ENCODE measurements around the gene CASZ1.
A peak's percentile ranks its signal among the peaks of the same experiment; 100 is the strongest.

CASZ1 gene

DNA sequence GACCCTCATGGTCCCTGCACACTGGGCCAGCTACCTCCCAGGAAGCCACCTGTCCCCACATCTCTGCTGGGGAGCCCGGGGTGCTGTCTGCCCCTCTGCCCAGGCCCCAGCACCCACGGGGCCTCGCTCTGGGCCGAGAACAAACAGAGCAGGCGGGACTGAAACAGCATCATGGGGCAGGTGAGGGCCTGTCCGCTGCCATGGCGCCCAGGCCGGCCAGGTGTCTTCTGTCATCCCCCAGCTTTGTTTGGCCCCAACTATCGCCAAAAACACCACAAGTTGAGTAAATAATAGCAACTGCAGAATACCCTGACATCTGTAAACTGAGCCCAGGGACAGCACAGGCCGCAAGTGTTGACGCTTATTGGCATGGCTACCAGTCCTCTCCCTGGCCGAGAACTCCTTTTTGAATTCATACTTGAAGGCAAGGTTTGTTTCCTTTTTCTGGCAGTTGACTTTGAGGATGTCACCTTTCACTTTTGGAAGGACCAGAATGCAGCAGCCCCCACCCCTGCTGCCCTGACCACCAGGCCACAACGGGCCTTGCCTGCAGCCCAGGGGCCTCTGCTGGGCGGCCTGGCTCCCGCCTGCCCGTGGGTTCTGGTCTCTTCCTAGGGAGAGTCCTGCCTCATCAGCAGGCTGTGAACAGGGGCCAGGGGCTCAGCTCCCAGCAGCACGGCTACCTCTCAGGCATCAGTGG lies 152.7 kb downstream of the CASZ1 start:
- no peaks in the 10 kb centered on the region for H3K9me3 ChIP-seq (ENCODE audit: control insufficient read depth, insufficient read depth, low read length)
- no peaks in the 10 kb centered on the region for H3K36me3 ChIP-seq (ENCODE audit: insufficient read depth, low read length)
- no peaks in the 10 kb centered on the region; the same call in 1 of the 2 replicates for H3K4me1 ChIP-seq (ENCODE audit: insufficient read depth, low read length)
- no peak overlapping the region for H3K9ac ChIP-seq (ENCODE audit: low read depth, low read length)

DNA sequence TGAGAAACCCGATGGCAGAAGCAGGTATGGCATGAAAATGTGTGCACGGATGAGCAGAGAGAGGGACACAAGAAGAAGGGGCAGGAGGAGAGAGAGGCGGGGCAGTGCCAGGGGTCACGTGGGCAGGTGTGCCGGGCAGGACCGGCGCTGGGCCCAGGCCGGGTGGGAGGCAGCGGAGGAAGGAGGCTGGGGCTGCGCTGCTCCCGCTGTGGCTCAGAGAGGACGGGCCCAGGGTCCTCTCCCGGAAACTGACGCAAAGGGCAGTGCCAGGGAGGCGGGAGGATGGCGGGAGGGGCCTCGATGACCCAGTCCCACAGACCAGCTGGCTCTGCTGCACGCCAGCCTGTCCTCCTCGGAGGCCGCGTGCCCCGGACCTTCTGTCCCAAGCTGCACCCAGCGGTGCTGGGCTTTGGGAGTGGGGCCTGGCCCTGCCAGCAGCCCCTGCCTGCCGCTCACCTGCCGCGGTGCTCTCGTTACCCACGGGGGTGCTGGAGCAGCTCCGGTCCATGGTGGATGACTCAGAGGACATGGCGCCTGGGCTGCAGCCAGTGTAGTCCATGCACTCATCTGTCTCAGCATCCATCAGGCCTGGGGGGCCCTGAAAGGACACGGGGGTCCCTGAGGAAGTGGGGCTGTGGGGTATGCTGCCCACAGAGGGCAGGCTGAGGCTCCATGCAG lies 153.9 kb downstream of the CASZ1 start:
- Histone ChIP-seq H3K9me3 (ENCODE audit: control insufficient read depth, insufficient read depth, low read length) (no peaks in the 10 kb centered on the region), H3K4me1 (ENCODE audit: insufficient read depth, low read length) (no peaks in the 10 kb centered on the region; the same call in 1 of the 2 replicates), H3K36me3 (ENCODE audit: insufficient read depth, low read length) (no peaks in the 10 kb centered on the region), H3K9ac (ENCODE audit: low read depth, low read length) (no peak overlapping the region)

DNA sequence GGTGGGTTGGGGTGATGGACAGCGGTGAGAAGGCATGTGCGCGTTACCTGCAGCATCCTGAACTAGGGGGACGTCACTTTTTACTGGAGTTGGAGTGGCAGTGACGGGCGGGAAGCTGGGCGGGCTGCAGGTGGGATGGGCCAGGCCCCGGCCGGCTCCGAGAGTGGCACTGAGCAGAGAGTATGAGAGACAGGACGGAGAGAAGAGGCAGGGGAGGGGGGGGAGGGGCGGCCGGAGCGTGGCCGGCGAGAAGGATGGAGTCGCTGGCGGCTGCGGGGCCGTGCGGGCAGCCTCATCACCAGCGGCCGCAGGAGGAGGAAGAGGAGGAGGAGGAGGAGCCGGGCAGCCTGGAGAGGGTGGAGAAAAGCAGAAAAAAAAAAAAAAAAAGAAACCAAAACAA lies 154.5 kb downstream of the CASZ1 start:
- Histone ChIP-seq H3K9me3 (ENCODE audit: control insufficient read depth, insufficient read depth, low read length) (no peaks in the 10 kb centered on the region), H3K4me1 (ENCODE audit: insufficient read depth, low read length) (no peaks in the 10 kb centered on the region; the same call in 1 of the 2 replicates), H3K9ac (ENCODE audit: low read depth, low read length) (no peak overlapping the region), H3K36me3 (ENCODE audit: insufficient read depth, low read length) (no peaks in the 10 kb centered on the region)

DNA sequence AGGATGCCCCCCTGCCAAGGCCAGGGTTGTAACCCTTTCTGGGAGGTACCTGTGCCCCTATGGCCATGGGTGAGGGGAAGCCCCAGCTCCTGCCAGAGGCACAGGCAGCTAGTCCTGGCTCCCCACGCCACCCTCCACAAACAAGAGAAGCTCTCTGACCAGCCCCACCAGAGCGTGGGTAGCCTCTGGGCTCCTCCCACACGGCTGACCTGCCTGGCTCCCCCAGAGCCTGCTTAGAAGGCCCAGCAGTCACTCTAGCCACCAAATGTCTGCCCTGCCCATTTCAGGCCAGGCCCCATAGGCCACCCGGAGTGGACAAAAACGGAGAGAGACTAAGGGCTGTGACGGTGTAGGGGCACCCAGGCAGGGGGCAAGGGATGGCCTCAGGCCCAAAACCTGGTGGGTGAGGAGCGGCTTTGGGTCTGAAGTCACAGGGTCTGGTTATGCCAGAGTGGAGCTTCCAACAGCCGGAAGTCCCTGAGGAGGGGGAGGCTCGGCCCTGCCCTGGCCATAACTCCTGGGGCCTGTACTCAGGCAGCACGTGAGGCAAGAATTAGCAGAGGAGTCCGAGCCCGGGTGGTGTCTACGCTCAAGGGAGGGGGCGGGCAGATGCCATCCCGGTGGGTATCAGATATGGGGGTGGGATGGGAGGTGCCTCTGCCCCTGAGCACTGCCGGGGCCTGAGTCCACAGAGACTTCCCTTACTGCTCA lies 155.4 kb downstream of the CASZ1 start:
- no peaks in the 10 kb centered on the region for H3K36me3 ChIP-seq (ENCODE audit: insufficient read depth, low read length)
- H3K9ac ChIP-seq (ENCODE audit: low read depth, low read length) = no peak overlapping the region
- H3K9me3 ChIP-seq (ENCODE audit: control insufficient read depth, insufficient read depth, low read length) = no peaks in the 10 kb centered on the region
- no peaks in the 10 kb centered on the region; the same call in 1 of the 2 replicates for H3K4me1 ChIP-seq (ENCODE audit: insufficient read depth, low read length)

DNA sequence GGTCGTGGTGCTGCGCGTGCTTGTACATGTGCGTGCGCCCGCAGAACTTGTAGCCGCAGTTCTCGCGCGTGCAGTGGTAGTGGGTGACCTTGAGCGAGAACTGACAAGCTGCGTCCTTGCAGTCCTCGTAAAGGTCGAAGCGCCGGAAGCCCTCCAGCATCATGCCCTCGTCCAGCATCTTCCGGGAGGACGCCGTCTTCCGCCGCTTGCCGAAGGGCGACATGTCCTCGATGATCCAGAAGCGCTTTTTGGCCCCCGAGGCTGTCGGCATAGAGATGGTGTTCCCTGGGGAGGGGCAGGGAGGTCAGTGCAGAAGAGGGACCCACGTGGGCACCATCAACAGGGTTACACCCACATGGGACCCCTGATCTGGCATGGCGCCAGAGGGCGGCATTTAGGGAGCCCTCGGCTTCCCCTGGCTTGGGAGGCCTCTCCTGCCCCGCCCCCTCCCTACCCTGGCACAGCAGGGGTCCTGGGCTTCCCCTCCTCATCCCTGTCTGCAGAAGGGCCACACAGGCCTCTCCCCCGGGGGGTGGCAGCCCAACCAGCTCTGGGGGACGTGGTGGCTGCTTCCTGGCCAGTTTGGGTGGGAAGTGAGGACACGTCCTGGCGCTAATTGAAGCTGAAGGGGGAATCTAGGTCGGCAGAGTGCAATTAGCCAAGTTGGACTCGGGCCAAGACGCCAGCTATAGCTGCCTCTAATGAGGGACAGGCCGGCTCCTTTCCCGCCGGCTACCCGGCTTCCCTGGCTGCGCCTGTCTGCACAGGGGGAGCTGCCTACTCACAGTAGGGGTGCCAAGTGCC lies 156.5 kb downstream of the CASZ1 start:
- Histone ChIP-seq H3K9me3 (ENCODE audit: control insufficient read depth, insufficient read depth, low read length) (no peaks in the 10 kb centered on the region), H3K4me1 (ENCODE audit: insufficient read depth, low read length) (no peaks in the 10 kb centered on the region; the same call in 1 of the 2 replicates), H3K9ac (ENCODE audit: low read depth, low read length) (no peak overlapping the region), H3K36me3 (ENCODE audit: insufficient read depth, low read length) (no peaks in the 10 kb centered on the region)

DNA sequence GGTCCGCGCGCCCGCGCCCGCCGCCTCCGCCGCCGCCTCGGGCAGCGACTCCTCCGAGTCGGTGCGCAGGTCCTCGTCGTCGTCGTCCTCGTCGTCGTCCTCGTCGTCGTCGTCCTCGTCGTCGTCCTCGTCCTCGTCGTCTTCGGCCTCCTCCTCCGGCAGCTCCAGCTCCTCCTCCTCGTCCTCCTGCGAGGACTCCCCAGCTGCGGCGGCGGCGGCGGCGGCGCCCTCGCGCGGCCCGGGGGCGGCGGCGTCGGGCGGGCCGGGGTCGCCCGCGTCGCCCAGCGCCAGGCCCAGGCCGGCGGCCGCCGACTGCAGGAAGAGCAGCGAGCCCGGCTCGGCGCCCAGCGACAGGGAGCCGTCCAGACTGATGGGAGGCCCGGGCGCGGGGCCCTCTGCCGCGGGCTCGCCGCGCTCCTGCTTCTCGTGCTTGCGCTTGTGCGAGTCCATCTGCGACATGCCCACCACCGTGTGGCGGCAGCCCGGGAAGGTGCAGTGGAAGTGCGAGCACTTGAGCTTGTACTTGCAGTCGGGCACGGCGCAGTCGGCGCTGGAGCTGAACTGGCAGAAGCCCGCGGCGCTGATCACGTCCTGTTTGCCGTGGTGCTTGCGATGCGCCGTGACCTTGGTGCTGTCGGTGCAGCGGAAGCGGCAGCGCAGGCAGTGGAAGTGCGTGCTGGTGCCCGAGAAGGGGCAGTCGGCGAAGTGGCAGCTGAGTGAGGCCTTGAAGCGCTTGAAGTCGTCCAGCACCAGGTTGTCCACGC lies 157.3 kb downstream of the CASZ1 start:
- peak overlapping the region; percentile 42; the same call in 1 of the 2 replicates for H3K9ac ChIP-seq (ENCODE audit: low read depth, low read length)

DNA sequence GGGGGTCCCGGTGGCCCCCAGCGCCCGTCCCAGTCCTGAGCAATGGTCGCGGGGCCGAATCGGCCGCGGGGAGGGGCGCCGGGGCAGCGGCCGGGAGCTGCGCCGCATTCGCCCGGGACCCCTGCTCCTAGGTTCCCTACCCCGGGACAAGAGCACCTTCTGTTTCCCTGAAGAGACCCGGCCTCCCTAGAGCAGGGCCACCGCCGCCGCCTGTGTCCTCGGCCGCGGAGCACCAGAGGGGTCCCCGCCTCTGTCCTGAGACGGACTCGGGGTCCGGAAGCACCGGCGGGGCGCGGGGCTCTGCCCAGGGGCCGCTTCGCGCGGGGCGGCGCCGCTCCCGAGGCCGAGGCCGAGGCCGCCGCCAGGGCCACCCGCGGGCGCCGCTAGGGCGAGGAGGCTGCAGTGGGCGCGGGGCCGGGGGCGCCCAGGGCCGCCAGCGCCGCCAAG lies 157.9 kb downstream of the CASZ1 start:
- Histone ChIP-seq H3K9ac (ENCODE audit: low read depth, low read length) (peak overlapping the region; percentile 50), H3K9me3 (ENCODE audit: control insufficient read depth, insufficient read depth, low read length) (no peaks in the 10 kb centered on the region), H3K36me3 (ENCODE audit: insufficient read depth, low read length) (no peaks in the 10 kb centered on the region), H3K4me1 (ENCODE audit: insufficient read depth, low read length) (no peaks in the 10 kb centered on the region; the same call in 1 of the 2 replicates)

More for the DNA sequence above, 157.3 kb downstream of the CASZ1 start:
- Histone ChIP-seq H3K36me3 (ENCODE audit: insufficient read depth, low read length) (no peaks in the 10 kb centered on the region), H3K9me3 (ENCODE audit: control insufficient read depth, insufficient read depth, low read length) (no peaks in the 10 kb centered on the region), H3K4me1 (ENCODE audit: insufficient read depth, low read length) (no peaks in the 10 kb centered on the region; the same call in 1 of the 2 replicates)

DNA sequence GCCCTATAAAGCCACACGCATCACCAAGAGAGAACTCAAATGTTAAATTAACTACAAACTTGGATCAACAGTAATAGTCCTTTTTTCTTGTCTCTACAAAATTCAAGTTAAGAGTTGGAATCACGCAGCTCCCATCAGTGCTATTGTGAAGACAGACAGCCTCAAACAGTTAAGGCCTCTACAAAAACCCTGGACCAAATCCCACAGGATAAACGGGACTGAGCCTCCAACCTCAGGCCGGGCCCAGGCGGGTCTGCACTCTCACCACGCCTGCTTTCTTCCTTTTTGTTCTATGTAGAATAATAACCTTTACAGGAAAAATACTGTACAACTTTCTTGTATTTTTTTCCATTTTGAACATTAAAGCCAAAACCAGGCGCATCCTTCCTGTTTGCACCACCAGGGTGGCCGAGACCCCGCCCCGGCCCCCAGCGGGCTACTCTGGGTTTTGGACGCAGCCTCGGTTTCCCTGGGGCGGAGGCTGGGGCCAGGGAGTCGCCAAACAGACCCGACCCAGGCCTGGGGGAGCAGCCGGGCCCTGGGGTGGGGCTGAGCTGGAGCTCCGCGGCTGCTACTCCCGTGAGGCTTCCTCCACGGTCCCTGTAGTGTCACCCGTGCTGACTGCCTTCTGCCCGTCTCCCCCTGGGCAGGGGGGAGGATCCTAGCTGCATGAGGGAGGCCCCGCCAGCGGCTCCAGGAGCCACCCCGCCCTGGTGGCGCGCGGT lies 158.4 kb downstream of the CASZ1 start:
- no peaks in the 10 kb centered on the region for H3K9me3 ChIP-seq (ENCODE audit: control insufficient read depth, insufficient read depth, low read length)
- H3K36me3 ChIP-seq (ENCODE audit: insufficient read depth, low read length) = no peaks in the 10 kb centered on the region
- H3K4me1 ChIP-seq (ENCODE audit: insufficient read depth, low read length) = no peaks in the 10 kb centered on the region; the same call in 1 of the 2 replicates
- H3K9ac ChIP-seq (ENCODE audit: low read depth, low read length) = peak overlapping the region; percentile 50

DNA sequence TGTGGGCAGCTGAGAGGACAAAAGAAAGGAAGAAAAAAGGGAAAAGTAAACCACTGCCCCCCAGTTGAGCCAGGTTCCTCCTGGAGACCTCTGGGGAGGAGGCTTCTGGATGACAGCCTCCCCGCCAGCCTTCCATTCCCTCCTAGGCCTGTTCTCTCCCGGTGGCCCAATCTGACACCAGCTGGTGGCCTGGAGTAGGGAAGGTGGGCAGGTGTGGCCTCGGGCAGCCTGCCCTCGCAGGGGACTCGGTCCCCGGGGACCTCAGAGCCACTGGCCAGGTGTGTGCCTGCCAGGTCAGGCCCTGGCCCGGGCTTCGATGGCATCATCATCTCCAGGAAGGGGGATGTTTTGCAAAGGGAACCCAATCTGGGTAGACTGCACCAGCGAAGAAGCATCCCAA lies 159.0 kb downstream of the CASZ1 start:
- Histone ChIP-seq H3K9ac (ENCODE audit: low read depth, low read length) (no peak overlapping the region), H3K4me1 (ENCODE audit: insufficient read depth, low read length) (no peaks in the 10 kb centered on the region; the same call in 1 of the 2 replicates), H3K9me3 (ENCODE audit: control insufficient read depth, insufficient read depth, low read length) (no peaks in the 10 kb centered on the region), H3K36me3 (ENCODE audit: insufficient read depth, low read length) (no peaks in the 10 kb centered on the region)

DNA sequence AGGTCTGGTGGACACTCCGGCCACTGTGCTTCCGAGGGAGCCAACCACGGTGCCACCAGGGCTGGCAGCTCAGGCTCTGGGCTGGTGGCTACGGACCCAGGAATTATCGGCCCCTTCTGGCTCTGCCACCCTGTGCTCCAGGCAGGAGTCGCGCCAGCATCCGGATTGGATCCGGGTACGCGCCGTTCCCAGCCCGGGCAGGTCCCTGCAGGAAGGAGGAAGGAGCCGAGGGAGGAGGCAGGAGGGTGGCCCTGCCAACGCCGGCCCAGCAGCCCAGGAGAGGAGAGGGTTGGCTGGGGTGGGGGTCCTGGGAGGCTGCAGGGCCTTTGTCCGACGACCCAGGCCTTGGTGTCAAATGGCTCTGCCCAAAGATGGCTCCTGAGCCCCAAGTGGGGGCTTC lies 160.5 kb downstream of the CASZ1 start:
- no peaks in the 10 kb centered on the region for H3K9me3 ChIP-seq (ENCODE audit: control insufficient read depth, insufficient read depth, low read length)
- H3K4me1 ChIP-seq (ENCODE audit: insufficient read depth, low read length) = peaks cover 7% of the 10 kb centered on the region
- H3K36me3 ChIP-seq (ENCODE audit: insufficient read depth, low read length) = no peaks in the 10 kb centered on the region
- no peak overlapping the region for H3K9ac ChIP-seq (ENCODE audit: low read depth, low read length)

DNA sequence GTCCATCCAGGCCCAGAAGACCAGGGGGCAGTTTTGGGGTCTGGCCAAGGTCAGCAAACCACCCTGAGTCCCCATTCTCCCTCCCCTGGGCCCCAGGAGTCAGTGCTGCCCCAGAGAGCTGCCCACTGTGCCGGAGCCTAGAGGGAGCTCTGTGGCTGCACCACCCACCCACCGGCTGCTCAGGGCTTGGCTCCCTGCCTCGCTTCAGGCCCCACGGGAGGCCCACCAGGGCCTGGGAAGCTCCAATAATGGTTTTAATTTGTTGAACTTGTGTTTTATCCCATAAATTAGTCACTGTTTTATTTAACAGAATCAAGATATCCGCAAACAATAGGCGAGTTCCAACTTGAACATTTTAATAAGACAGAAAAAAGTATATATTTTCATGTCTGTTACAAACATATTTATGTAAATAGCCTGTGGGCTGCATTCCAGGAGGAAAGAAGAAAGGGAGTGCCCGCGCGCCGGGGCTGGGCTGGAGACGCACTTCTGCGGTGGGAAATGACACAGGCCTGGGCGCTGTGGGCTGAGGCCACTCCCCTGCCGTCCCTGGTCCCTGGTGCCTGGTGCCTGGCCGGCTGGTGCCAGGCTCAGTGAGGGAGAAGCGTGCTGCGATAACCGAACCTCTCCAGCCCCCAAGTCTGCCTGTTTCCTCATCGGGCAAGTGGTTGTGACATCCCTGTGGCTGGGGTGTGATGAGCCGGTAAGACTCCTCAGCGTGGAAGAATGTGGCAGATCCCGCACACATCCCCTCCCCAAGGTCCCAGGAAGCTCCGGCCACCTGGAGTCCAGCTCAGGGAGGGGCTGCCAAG lies 161.2 kb downstream of the CASZ1 start:
- Histone ChIP-seq H3K9me3 (ENCODE audit: control insufficient read depth, insufficient read depth, low read length) (no peaks in the 10 kb centered on the region), H3K4me1 (ENCODE audit: insufficient read depth, low read length) (peaks cover 7% of the 10 kb centered on the region)

DNA sequence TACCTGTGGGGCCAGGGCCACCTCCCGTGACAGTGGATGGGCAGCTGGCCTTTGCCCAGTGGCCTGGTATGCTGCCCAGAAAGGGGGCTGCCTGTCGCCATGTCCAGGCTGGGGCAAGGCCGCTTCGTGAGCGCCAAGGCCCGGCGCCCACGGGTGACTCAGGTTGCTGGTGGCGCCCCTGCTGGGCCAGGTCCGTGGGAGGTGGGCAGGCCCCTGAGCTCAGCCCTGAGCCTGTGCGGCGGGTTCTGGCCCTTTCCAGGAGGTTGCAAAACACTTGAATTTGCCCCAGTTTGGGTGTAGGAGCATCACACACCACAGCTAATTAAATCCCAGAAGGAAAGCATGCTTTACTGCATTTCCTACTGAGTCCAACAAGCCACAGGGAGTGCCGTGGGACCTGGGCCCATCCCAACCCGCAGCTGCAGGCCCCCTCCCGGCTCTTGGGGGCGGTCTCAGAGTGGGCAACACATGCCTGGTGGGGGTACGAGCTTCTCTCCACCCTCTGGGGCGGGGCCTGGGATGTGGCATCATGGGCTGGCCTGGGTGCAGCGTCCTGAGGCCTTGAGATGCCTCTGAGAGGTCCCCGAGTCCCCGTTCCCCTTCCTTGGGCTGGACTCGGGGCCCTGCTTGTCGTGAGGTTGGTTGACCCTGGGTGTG lies 161.9 kb downstream of the CASZ1 start:
- Histone ChIP-seq H3K9me3 (ENCODE audit: control insufficient read depth, insufficient read depth, low read length) (no peaks in the 10 kb centered on the region), H3K4me1 (ENCODE audit: insufficient read depth, low read length) (peaks cover 7% of the 10 kb centered on the region), H3K9ac (ENCODE audit: low read depth, low read length) (no peak overlapping the region), H3K36me3 (ENCODE audit: insufficient read depth, low read length) (no peaks in the 10 kb centered on the region)

More for the DNA sequence above, 161.2 kb downstream of the CASZ1 start:
- H3K36me3 ChIP-seq (ENCODE audit: insufficient read depth, low read length) = no peaks in the 10 kb centered on the region
- H3K9ac ChIP-seq (ENCODE audit: low read depth, low read length) = no peak overlapping the region
